Measurements from ENCODE around the gene SBF2.

Gene SBF2

DNA sequence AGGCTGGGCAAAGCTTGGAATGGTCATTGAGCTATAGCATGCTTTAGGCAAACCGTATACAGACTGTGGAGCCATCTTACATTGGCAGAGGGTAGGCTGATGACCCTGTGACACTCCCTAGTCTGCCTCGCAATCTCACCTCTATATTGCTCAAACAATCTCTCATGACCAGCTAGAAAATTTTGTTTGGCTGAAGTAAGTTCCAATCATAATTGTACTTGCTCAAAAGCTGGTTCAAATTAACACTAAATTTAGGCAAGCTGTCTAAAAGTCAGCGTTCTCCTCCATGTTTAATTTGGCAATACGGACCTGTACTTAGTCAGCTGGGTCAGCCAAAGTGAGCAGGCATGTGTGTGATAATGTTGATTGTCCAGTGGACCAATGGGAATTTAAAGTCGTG lies 497.2 kb downstream of the SBF2 start:
- DNase-seq = no peak

- no peak for DNase-seq
Observed at GRCh38 chr11:9796266-9796665, 497.8 kb downstream of the SBF2 start.

- no peak for DNase-seq
Observed at GRCh38 chr11:9790703-9791102, 503.3 kb downstream of the SBF2 start.

DNA sequence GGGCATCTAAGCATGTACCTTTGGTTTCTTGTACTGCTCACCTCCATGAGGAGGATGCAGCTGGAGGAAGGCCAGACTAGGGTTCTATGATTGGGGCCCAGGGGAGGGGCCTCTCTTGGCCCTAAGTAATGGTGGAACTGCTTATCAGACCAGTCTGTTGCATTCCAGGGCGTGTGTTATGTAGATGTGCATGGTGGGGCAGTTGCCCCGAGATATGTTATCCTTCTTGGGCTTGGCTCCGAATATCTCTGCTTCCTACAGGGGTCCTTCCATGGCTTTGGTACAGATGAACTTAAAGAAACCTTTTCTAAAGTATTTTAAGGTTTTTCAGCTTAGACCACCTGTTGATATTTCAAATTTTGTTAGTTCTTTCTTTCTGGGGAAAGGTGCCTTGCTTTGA lies 504.1 kb downstream of the SBF2 start:
- no peak for DNase-seq

DNA sequence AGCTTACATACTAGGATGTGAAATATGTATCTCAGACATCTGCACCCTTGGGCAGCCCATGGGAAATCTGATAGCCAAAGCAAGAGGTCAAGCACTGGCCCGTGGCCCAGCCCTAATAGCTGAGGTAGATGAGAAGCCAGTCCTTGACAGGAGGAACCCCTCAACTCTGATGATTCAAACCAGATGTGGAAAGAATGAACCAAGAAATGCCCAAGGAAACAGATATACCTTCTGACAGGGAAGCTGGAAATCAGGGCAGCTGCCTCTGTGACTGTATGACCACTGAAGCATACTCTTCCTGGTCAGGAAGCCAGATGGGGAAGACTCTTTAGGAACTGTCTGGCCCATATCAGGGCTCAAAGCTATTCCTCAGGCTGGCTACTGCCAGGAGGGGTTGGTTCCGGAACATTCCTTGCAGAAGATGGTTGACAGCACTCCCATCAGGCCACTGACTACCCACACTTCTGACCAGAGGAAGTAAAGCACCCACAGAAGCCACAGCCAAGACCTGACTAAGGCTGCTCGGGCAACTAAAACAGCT lies 506.0 kb downstream of the SBF2 start:
- no peak for DNase-seq

DNA sequence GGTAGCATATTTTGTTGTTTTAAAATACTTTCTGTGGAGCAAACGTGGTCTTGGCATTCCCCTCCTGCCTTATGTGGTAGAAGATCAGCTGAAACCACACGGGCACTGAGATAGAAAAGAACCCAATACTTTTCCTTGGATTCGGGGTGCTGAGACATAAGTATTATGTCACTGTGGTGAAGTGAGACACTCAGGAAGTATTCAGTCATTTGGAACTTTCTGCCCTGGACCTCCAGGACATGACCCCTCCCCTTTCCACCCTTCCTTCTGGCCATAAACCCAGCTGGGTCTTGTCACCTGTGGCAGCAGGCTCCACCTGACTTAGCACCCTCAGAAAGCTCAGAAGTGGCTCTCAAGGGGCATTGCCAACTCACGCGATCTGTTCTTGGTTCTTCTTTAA lies 506.8 kb downstream of the SBF2 start:
- DNase-seq = no peak

GRCh38 chr11:9784602-9785315 lies 509.3 kb downstream of the SBF2 start:
- no peak for DNase-seq

DNA sequence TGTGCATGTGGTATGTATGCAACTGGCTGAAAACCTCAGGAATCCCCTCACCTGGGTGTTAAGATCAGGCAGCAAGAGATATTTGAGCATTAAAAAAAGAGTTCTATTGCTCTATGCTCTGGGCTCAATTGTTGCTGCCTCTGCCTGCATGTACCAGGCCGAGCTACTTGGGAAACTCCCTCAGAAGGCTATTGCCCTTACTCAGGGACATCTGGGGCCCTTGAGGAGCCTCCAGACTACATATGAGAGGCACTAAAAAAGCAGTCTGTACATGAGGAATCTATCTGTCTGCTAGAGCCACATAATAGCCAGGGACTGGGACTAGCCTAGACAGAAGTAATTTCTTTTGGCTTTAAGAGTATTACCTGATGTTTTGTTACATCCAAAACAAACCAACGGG lies 510.0 kb downstream of the SBF2 start:
- DNase-seq = no peak

- no peak for DNase-seq
Observed at GRCh38 chr11:9780929-9781328, 513.1 kb downstream of the SBF2 start.

- no peak for DNase-seq
Observed at GRCh38 chr11:9777525-9777924, 516.5 kb downstream of the SBF2 start.

DNA sequence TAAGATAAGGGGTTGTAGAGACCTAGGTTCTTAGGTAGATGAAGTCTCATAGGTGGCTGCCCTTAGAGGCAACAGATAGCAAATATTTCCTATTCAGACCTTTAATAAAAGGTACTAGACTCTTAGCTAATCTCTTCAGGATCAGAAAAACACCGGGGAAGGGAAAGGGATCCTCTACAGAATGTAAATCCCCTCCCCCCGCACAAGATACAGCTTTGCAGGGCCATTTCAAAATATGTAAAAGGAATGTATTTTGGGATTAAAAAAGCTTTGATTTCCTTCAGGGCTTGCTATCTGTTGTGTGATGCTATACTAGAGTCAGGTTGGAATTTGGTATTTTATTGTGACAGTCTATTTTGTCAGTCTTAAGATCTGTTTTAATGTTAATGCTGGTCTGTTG lies 517.0 kb downstream of the SBF2 start:
- no peak for DNase-seq

- no peak for DNase-seq
Observed at GRCh38 chr11:9776203-9776602, 517.8 kb downstream of the SBF2 start.

- DNase-seq = no peak
Observed at GRCh38 chr11:9775398-9775779, 518.6 kb downstream of the SBF2 start.

- DNase-seq = no peak
Observed at GRCh38 chr11:9774591-9775397, 519.2 kb downstream of the SBF2 start.

- no peak for DNase-seq
Observed at GRCh38 chr11:9774109-9774508, 519.9 kb downstream of the SBF2 start.

GRCh38 chr11:9773524-9773923 lies 520.5 kb downstream of the SBF2 start:
- DNase-seq = no peak

DNA sequence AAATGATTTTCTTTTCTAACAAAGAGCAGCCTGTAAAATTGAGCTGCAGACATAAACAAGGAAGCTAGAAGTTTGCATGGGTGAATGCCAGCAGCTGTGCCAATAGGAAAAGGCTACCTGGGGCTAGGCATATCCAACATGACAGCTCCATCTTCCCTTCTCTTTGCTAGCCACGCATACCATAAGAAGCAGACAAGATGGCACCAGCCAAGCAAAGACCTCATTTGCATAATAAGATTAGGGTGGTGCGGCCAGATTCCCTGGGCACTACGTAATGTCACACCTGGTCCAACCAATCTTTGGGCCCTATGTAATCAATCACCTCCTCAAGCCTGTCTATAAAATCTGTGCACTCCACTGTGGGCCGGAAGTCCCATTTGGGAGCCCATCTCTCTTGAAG lies 521.8 kb downstream of the SBF2 start:
- DNase-seq = no peak

DNA sequence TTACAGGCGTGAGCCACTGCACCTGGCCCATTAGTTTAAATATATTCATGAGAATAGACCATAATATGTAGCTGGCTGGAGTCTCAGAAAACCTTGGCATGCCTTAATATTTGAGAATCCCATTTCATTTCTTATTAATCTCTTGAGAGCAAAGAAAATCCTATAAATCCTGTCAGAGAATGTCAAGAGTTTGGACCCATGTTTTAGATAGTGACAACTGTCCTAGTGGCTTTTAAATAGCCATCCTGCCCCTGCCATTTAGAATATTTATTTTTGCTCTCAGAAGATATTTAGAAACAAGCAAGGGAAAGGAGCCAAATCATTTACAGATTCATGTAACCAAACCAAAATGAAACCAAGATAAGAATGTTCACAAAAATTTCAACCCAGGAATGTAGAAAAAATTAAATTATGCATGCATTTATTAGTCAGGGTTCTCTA lies 522.9 kb downstream of the SBF2 start:
- no peak for DNase-seq

DNA sequence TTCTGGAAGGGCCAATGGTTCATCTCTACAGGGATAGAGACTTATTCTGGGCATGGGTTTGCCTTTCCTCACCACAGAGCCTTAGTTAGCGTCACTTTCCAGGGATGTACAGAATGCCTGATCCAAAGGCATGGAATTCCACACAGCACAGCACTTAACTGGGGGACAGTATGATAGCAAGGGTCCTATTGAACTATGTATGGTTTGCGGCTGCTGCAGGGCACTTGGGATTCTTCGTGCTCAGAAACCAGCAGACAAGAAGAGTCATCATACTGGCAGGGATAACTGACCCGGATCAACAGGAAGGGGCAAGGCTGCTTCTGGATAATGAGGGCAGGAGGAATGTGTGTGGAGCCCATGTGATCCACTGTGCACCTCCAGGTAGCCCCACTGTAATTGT lies 524.4 kb downstream of the SBF2 start:
- no peak for DNase-seq

GRCh38 chr11:9765320-9766101 lies 528.5 kb downstream of the SBF2 start:
- DNase-seq = no peak

DNA sequence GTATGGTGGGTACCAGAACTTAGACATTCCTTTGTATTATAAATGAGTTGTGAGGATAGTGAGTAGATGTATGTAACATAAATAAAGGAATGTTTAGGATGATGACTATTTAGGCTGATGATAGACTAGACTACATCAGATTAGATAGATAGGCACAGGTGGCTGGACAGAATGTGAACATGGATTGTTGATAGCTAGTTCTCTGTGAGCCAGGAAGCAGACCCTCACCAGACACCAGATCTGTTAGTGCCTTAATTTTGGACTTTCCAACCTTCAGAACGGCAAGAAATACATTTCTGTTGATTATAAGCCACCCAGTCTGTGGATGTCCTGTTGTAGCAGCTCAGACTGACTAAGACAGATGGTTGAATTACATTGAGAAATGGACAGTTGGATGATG lies 530.7 kb downstream of the SBF2 start:
- DNase-seq = no peak

DNA sequence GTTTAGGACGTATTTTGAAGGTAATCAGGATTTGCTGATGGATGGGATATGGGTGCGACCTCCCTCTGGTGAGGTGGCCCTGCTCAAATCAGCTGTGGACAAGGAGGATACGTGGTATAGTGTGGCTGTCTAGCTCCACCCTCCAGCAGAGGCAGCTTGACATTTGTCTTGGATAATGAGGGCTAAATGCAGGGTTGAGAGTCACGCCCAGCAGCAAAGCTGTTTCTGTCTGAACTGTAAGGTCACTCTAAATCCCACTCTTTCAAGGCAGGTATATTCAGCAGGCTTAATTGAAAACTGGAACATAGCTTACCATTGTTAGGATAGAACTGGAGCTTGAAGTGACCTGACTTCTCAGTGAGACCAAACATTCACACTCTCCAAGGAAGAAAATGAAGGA lies 531.5 kb downstream of the SBF2 start:
- no peak for DNase-seq

DNA sequence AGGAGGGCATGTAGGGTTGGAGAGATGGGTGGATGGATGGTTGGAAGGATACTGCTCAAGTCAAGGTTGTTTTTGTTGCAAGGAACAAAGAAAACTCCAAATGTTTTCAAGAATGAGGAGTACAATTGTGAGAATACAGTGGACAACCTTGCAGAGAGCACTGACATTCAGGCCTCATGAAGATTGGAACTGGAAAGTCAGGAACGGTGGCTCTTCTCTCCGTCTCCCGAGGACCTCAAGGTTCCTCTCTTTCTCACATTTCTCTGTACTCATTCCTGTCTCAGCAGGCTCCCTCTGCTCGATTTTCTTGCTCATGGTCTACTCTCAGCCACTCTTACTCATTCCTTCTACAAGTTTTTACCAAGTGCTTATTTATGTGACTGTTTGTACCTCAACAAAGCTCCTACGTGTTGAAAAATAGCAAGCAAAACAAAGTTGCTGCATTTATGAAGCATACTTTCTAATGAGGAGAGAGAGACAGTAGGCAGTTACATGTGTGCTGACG lies 532.5 kb downstream of the SBF2 start:
- no peak for DNase-seq
